Stimulated activated CD4-positive, alpha-beta T cell treated with anti-CD3 and anti-CD28 coated beads, Interleukin-12 subunit alpha, Interleukin-12 subunit beta, amount 100 ng/mL, for 48 hours (primary cell): ENCODE data around the gene MAPKAPK5.
A peak's percentile ranks its signal among the peaks of the same experiment; 100 is the strongest.
"Not testable (repeated sequence)": the region's sequence is repeated elsewhere in the genome, so short reads cannot be mapped to it uniquely, and the experiment has no call there.

ENCODE experiments used
- DNase-seq, 3 donors: peaks; one replicate each; pipeline ENCODE4 v3.0.0-alpha.2; 2020; ENCODE audit warnings: low read depth in 2 of 3, low spot score in 1 of 3

The MAPKAPK5 gene

GRCh38 chr12:111841750-111842555 lies at the start of gene MAPKAPK5:
MAPKAPK5 (plus strand) TSS chr12:111842228; CDS start chr12:111842734, 506 bp downstream.
- DNase-seq: peak; percentile 94 to 97 (median 95)

GRCh38 chr12:111792856-111793235 lies 49.2 kb upstream of the MAPKAPK5 start:
- no peak for DNase-seq

- DNase-seq: no peak
Measured at GRCh38 chr12:111798182-111798581, 43.8 kb upstream of the MAPKAPK5 start.

GRCh38 chr12:111799758-111800157 lies 42.3 kb upstream of the MAPKAPK5 start:
- no peak for DNase-seq

GRCh38 chr12:111803038-111803626 lies 38.9 kb upstream of the MAPKAPK5 start:
- no peak for DNase-seq

GRCh38 chr12:111803851-111804250 lies 38.2 kb upstream of the MAPKAPK5 start:
- no peak for DNase-seq

- no peak for DNase-seq
Measured at GRCh38 chr12:111806304-111806703, 35.7 kb upstream of the MAPKAPK5 start.

- DNase-seq: no peak
Measured at GRCh38 chr12:111807232-111807631, 34.8 kb upstream of the MAPKAPK5 start.

- peak; percentile 49 to 60 (median 54) for DNase-seq
Measured at GRCh38 chr12:111812881-111813741, 28.9 kb upstream of the MAPKAPK5 start.

- no peak for DNase-seq
Measured at GRCh38 chr12:111816065-111816615, 25.9 kb upstream of the MAPKAPK5 start.

- not testable (repeated sequence) for DNase-seq
Measured at GRCh38 chr12:111816898-111817297, 25.1 kb upstream of the MAPKAPK5 start.

GRCh38 chr12:111818340-111818739 lies 23.7 kb upstream of the MAPKAPK5 start:
- DNase-seq: no peak

GRCh38 chr12:111819191-111820158 lies 22.6 kb upstream of the MAPKAPK5 start:
- no peak for DNase-seq

GRCh38 chr12:111820828-111821227 lies 21.2 kb upstream of the MAPKAPK5 start:
- DNase-seq: not testable (repeated sequence)

- DNase-seq: no peak
Measured at GRCh38 chr12:111822886-111823285, 19.1 kb upstream of the MAPKAPK5 start.

GRCh38 chr12:111823891-111824290 lies 18.1 kb upstream of the MAPKAPK5 start:
- no peak for DNase-seq

GRCh38 chr12:111824312-111824711 lies 17.7 kb upstream of the MAPKAPK5 start:
- not testable (repeated sequence) for DNase-seq

- no peak for DNase-seq
Measured at GRCh38 chr12:111825509-111825908, 16.5 kb upstream of the MAPKAPK5 start.

GRCh38 chr12:111826316-111826715 lies 15.7 kb upstream of the MAPKAPK5 start:
- DNase-seq: no peak

- DNase-seq: no peak
Measured at GRCh38 chr12:111826992-111827391, 15.0 kb upstream of the MAPKAPK5 start.
